Fibroblast of the conjunctiva (primary cell): Measurements from ENCODE around the gene FNDC3A.
"Not testable (repeated sequence)": the region's sequence is repeated elsewhere in the genome, so short reads cannot be mapped to it uniquely, and the experiment has no call there.

Experiments used
- DNase-seq: peaks from one replicate; pipeline ENCODE4 v3.0.0-alpha.2; 2010; ENCODE audit warnings: low read depth

Gene FNDC3A

GRCh38 chr13:49140910-49141611 lies 165.3 kb downstream of the FNDC3A start:
- DNase-seq, result no peak

DNA sequence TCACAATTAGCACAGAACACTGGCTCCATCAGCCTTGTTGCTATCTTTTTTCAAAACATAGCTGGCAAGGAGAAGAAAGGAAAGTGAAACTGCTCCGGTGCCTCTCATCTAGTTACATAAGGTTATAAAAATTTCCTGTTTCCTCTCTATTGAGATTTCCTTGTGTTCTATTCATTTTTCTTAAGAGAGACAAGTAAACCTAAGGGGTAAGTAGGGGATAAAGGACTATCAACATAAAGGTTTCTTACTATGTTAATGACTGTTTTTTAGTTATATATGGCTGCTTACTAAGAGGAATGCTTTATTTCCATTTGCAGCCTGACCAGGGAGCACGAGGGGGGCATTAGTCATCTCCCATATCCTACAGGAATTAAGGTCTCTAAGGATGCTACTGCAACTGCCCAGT lies 171.2 kb downstream of the FNDC3A start:
- no peak for DNase-seq

- DNase-seq, result no peak
Measured at GRCh38 chr13:49148405-49148804, 172.7 kb downstream of the FNDC3A start.

DNA sequence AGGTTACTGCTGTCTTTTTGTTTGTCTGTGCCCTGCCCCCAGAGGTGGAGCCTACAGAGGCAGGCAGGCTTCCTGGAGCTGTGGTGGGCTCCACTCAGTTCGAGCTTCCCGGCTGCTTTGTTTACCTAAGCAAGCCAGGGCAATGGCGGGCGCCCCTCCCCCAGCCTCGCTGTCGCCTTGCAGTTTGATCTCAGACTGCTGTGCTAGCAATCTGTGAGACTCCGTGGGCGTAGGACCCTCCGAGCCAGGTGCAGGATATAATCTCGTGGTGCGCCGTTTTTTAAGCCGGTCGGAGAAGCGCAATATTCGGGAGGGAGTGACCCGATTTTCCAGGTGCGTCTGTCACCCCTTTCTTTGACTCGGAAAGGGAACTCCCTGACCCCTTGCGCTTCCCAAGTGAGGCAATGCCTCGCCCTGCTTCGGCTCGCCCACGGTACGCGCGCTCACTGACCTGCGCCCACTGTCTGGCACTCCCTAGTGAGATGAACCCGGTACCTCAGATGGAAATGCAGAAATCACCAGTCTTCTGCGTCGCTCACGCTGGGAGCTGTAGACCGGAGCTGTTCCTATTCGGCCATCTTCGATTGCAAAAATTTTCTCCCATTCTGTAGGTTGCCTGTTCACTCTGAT lies 182.4 kb downstream of the FNDC3A start:
- not testable (repeated sequence) for DNase-seq

DNA sequence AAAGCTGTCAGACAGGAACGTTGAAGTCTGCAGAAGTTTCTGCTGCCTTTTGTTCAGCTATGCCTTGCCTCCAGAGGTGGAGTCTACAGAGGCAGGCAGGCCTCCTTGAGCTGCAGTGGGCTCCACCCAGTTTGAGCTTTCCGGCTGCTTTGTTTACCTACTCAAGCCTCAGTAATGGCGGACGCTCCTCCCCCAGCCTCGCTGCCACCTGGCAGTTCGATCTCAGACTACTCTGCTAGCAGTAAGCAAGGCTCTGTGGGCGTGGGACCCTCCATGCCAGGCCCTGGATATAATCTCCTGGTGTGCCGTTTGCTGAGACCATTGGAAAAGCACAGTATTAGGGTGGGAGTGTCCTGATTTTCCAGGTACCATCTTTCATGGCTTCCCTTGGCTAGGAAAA lies 187.4 kb downstream of the FNDC3A start:
- DNase-seq, result not testable (repeated sequence)

- DNase-seq, result no peak
Measured at GRCh38 chr13:49164712-49165111, 189.0 kb downstream of the FNDC3A start.

- no peak for DNase-seq
Measured at GRCh38 chr13:49165798-49166752, 190.4 kb downstream of the FNDC3A start.

GRCh38 chr13:49171359-49171758 lies 195.6 kb downstream of the FNDC3A start:
- no peak for DNase-seq

GRCh38 chr13:49183672-49184325 lies 208.1 kb downstream of the FNDC3A start:
- DNase-seq, result no peak

- no peak for DNase-seq
Measured at GRCh38 chr13:49184621-49185020, 208.9 kb downstream of the FNDC3A start.

DNA sequence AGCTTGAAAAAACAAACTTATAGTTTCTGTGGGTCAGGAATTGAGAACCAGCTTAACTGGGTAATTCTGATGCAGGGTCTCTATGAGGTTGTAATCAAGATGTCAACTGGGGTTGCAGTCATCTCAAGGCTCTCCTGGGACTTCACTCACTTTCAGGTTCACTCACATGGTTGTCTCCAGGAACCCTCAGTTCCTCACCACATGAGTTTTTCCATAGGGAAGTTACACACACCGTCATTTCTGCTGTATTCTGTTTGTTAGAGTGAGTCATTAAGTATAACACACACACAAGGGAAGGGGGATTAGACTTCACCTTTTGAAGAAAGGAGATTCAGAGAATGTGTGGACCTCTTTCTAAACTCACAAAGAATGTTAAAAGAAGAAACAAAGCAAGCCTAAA lies 209.6 kb downstream of the FNDC3A start:
- DNase-seq, result no peak

- no peak for DNase-seq
Measured at GRCh38 chr13:49190901-49191300, 215.2 kb downstream of the FNDC3A start.

DNA sequence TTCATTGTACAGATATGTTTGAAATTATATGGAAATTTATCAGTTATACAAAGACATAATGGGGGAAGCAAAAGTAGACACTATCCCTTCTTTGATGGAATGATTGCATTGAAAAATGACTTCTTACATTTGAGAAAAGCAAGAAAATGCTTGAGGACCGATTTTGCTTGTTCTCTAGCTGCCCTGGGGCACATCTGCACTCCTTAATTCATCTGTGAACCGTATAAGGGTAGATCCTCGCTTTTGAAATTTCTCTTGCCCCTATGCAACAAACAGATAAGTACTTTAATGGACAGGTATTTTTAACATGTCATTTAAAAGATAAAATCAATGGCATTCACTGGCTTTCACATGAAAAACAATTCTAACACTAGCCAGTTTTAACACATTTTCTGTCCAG lies 230.9 kb downstream of the FNDC3A start:
- no peak for DNase-seq

DNA sequence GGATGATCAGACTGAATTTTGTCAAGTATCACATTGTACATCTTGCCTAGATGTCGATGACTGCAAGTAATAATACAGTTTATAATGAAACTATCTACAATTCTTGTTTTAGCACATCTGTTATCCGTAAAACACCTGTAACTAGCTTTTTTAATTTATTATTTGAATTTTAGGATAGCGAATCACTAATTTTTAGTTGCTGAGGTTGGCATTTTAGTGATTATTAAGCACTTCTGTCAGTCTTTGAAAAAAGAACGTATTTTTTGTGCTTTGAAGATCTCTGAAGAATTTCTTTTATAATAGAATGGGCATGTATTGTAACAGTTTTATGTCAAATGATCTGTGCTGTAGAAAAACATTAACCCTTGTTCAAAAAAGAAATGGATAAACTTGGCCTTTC lies 232.9 kb downstream of the FNDC3A start:
- DNase-seq, result no peak

GRCh38 chr13:49210114-49210513 lies 234.4 kb downstream of the FNDC3A start:
- no peak for DNase-seq

DNA sequence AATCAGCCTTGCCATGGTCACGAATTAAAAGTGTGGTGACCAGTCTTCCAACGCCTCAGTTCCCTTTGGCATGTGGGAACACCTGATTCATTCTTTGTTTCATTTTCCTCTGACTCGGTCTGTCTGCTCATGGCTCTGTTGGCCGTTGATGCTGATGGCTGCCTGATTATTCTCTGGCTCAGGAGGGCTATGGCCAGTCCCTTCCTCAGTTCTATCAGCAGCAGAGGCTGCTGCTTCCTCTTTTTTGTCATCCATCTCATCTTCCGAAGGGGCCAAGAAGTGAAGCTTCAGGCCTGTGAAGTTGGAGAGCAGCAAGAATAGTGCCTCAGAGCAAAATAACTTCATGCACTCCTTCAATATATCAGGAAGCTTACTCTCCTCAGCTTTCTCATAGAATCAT lies 235.0 kb downstream of the FNDC3A start:
- DNase-seq, result no peak

GRCh38 chr13:49213539-49213938 lies 237.8 kb downstream of the FNDC3A start:
- no peak for DNase-seq

DNA sequence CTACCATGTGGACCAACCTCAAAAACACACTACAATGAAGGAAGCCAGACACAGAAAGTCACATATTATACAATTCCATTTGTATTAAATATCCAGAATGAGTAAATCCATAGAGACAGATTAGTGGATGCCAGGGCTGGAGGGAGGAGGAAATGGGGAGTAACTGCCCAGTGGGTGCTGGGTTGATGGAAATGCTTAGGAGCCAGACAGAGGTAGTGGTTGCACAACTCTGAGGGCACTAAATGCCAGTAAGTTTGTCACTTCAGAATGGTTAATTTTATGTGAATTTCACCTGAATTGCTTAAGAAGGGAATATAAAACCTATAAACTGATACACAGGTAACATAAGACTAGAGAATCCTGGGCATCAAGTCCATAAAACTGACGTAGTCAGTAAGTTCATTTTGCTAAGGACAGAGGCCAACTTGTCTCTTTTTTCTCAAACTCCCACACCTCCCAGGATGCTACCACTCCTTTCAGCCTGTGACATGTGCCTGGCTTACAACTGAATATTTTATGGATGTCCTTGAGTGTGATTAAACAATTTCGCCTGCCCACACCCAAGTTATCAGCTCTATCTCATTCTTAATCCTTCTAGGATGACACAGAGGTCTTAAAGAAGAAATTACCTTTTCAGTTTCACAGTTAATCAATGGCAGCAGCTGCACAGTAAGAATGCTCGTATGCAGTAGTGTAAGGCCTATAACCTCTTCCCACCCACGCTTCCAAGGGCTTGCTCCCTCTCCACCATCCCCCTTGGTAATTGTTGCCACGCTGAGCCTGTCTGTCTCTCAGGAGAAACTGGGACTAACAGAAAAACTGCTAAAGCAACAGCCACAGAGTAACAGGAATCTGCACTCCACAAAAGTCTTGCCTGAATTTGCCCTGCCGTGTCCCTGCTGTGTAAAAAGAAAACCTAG lies 238.5 kb downstream of the FNDC3A start:
- DNase-seq, result no peak

DNA sequence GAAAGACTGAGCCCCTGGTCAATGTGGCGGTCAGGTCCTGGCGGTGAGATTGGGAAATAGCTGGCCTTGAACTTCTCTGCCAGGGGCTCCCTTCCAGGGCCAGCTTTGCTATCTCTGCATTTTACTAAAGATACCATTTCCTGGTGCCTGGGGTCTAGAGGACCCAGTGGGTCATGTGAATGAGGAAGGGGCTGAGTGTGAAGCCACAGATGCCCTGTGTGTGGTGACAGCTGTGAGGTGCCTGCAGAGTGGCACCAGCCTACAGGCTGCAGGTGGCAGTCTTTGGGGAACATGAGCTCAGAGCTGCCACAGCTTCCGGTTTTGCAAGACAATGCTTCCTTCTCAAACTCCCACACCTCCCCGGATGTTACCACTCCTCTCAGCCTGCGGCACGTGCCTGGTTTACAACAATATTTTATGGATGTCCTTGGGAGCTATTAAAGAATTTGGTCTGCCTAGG lies 239.2 kb downstream of the FNDC3A start:
- no peak for DNase-seq

DNA sequence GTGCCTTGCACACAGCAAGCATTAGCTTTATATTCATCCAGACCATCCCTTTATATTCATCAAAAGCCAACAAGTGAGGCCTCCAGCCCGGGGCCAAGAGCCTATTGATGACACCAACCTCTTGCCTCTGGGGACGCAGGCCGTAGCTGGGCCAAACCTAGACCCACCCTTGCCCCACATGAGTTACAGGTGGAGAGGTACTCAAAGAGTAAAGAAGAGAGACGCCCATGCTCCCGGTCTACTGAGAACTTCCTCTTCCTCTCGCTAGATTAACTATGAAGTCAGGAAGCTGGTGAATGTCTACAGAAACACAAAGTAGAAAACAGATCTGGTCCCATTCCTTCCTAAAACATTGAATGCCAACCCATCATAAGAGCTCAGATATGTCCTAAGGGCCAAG lies 240.6 kb downstream of the FNDC3A start:
- no peak for DNase-seq

DNA sequence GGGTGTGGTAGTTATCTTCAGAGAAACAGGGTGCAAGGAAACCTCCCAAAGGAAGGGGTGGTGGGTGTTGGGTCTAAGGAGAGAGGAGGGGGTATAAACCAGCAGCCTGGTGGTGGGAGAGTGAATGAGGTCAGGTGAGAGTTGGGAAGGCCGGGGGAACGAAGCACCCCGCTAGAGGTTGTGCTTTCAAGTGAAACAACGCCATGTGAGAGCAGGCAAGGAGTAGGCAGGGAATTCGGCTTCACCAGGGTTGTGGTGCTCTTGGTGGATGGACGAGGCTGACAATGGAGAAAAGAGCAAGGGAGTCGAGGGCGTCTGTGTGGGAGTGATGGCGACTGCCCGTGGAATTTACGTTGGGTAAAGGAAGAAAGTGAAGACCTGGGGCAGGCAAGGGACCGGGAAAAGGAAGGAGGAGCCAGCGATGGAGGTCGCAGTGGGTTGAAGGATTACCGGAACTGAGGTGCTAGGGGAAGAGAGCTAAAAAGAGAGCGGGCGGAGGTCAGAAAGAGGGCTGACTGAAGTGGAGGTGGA lies 242.3 kb downstream of the FNDC3A start:
- DNase-seq, result no peak
